GM12865 (cell line): ENCODE results near the gene ASTE1.
A peak's percentile ranks its signal among the peaks of the same experiment; 100 is the strongest.
"Not testable (repeated sequence)": the region's sequence is repeated elsewhere in the genome, so short reads cannot be mapped to it uniquely, and the experiment has no call there.

ENCODE experiments used
- DNase-seq: peaks from one replicate; pipeline ENCODE4 v3.0.0; 2010; ENCODE audit warnings: low read depth
- H3K4me3 ChIP-seq: 2 replicates; pipeline ENCODE4 v1.5.1; 2011; ENCODE audit warnings: mild to moderate bottlenecking, low read depth, low read length, control low read depth
- CTCF ChIP-seq: IDR thresholded peaks from 2 replicates; pipeline ENCODE4 v1.5.1; 2011; ENCODE audit warnings: low read length, control low read depth, low read depth, inconsistent platforms; ENCODE audit not compliant: insufficient read depth; ENCODE audit errors: missing control alignments

The ASTE1 gene

GRCh38 chr3:131053043-131053859 lies 26.6 kb upstream of the ASTE1 start:
- peak; percentile 17 for TF ChIP-seq CTCF
- H3K4me3 ChIP-seq, result no peak overlapping the region
- DNase-seq, result peak; percentile 6

- no peak for DNase-seq
- TF ChIP-seq CTCF, result no peak
- H3K4me3 ChIP-seq, result no peak overlapping the region
Observed at GRCh38 chr3:131050001-131050400, 23.4 kb upstream of the ASTE1 start.

- DNase-seq, result no peak
- no peak for TF ChIP-seq CTCF
- no peak overlapping the region for H3K4me3 ChIP-seq
Observed at GRCh38 chr3:131048030-131048429, 21.4 kb upstream of the ASTE1 start.

GRCh38 chr3:131047582-131047981 lies 21.0 kb upstream of the ASTE1 start:
- no peak overlapping the region for H3K4me3 ChIP-seq
- peak; percentile 24 for DNase-seq
- no peak for TF ChIP-seq CTCF

- DNase-seq, result peak; percentile 24
- not testable (repeated sequence) for H3K4me3 ChIP-seq
Observed at GRCh38 chr3:131042271-131042985, 15.8 kb upstream of the ASTE1 start.

GRCh38 chr3:131038326-131038725 lies 11.7 kb upstream of the ASTE1 start:
- no peak for TF ChIP-seq CTCF
- H3K4me3 ChIP-seq, result no peak overlapping the region
- DNase-seq, result no peak

- DNase-seq, result no peak
- TF ChIP-seq CTCF, result no peak
- no peak overlapping the region for H3K4me3 ChIP-seq
Observed at GRCh38 chr3:131036986-131037385, 10.4 kb upstream of the ASTE1 start.
